ENCODE data around the gene RNASEH2B.
A peak's percentile ranks its signal among the peaks of the same experiment; 100 is the strongest.

RNASEH2B gene

GRCh38 chr13:51000061-51000460, 90.5 kb downstream of the RNASEH2B start:
- no peaks in the 10 kb centered on the region for H3K27me3 ChIP-seq (replicated peaks; ENCODE audit: control insufficient read depth, insufficient read depth, low read length)
- peaks cover 33% of the 10 kb centered on the region for H3K4me1 ChIP-seq (ENCODE audit: control insufficient read depth, insufficient read depth, low read length)
- no peaks in the 10 kb centered on the region for H3K9me3 ChIP-seq (ENCODE audit: control insufficient read depth, low read length)
- no peak for DNase-seq (ENCODE audit: low read depth)
- peak overlapping the region; percentile 26 for H3K9ac ChIP-seq (ENCODE audit: low read length)
- no peaks in the 10 kb centered on the region for H3K36me3 ChIP-seq (ENCODE audit: control insufficient read depth, insufficient read depth, low read length, severe bottlenecking)
- H3K4me3 ChIP-seq (ENCODE audit: low read length): peak overlapping the region; percentile 27

- H3K9ac ChIP-seq (ENCODE audit: low read length): peak overlapping the region; percentile 63
- peak overlapping the region; percentile 27 for H3K4me3 ChIP-seq (ENCODE audit: low read length)
- peaks cover 34% of the 10 kb centered on the region for H3K4me1 ChIP-seq (ENCODE audit: control insufficient read depth, insufficient read depth, low read length)
- H3K36me3 ChIP-seq (ENCODE audit: control insufficient read depth, insufficient read depth, low read length, severe bottlenecking): no peaks in the 10 kb centered on the region
- H3K27me3 ChIP-seq (replicated peaks; ENCODE audit: control insufficient read depth, insufficient read depth, low read length): no peaks in the 10 kb centered on the region
- no peaks in the 10 kb centered on the region for H3K9me3 ChIP-seq (ENCODE audit: control insufficient read depth, low read length)
- DNase-seq (ENCODE audit: low read depth): peak; percentile 33
Observed at GRCh38 chr13:51000571-51001260, 91.1 kb downstream of the RNASEH2B start.

- Histone ChIP-seq H3K4me1 (ENCODE audit: control insufficient read depth, insufficient read depth, low read length) (peaks cover 37% of the 10 kb centered on the region), H3K36me3 (ENCODE audit: control insufficient read depth, insufficient read depth, low read length, severe bottlenecking) (no peaks in the 10 kb centered on the region), H3K4me3 (ENCODE audit: low read length) (no peak overlapping the region), H3K9ac (ENCODE audit: low read length) (no peak overlapping the region), H3K27me3 (replicated peaks; ENCODE audit: control insufficient read depth, insufficient read depth, low read length) (no peaks in the 10 kb centered on the region), H3K9me3 (ENCODE audit: control insufficient read depth, low read length) (no peaks in the 10 kb centered on the region)
- no peak for DNase-seq (ENCODE audit: low read depth)
Observed at GRCh38 chr13:51001335-51001734, 91.7 kb downstream of the RNASEH2B start.

GRCh38 chr13:51002736-51003135, 93.1 kb downstream of the RNASEH2B start:
- Histone ChIP-seq H3K4me3 (ENCODE audit: low read length) (no peak overlapping the region), H3K9ac (ENCODE audit: low read length) (no peak overlapping the region), H3K27me3 (replicated peaks; ENCODE audit: control insufficient read depth, insufficient read depth, low read length) (no peaks in the 10 kb centered on the region), H3K9me3 (ENCODE audit: control insufficient read depth, low read length) (no peaks in the 10 kb centered on the region), H3K4me1 (ENCODE audit: control insufficient read depth, insufficient read depth, low read length) (peaks cover 51% of the 10 kb centered on the region), H3K36me3 (ENCODE audit: control insufficient read depth, insufficient read depth, low read length, severe bottlenecking) (no peaks in the 10 kb centered on the region)
- DNase-seq (ENCODE audit: low read depth): no peak

GRCh38 chr13:51003642-51004041, 94.1 kb downstream of the RNASEH2B start:
- Histone ChIP-seq H3K9me3 (ENCODE audit: control insufficient read depth, low read length) (no peaks in the 10 kb centered on the region), H3K9ac (ENCODE audit: low read length) (no peak overlapping the region), H3K36me3 (ENCODE audit: control insufficient read depth, insufficient read depth, low read length, severe bottlenecking) (no peaks in the 10 kb centered on the region), H3K4me3 (ENCODE audit: low read length) (no peak overlapping the region), H3K4me1 (ENCODE audit: control insufficient read depth, insufficient read depth, low read length) (peaks cover 51% of the 10 kb centered on the region), H3K27me3 (replicated peaks; ENCODE audit: control insufficient read depth, insufficient read depth, low read length) (no peaks in the 10 kb centered on the region)
- no peak for DNase-seq (ENCODE audit: low read depth)

- no peaks in the 10 kb centered on the region for H3K27me3 ChIP-seq (replicated peaks; ENCODE audit: control insufficient read depth, insufficient read depth, low read length)
Observed at GRCh38 chr13:51004111-51004865, 94.7 kb downstream of the RNASEH2B start.

GRCh38 chr13:51004918-51005460, 95.4 kb downstream of the RNASEH2B start:
- H3K36me3 ChIP-seq (ENCODE audit: control insufficient read depth, insufficient read depth, low read length, severe bottlenecking): no peaks in the 10 kb centered on the region
- H3K4me1 ChIP-seq (ENCODE audit: control insufficient read depth, insufficient read depth, low read length): peaks cover 49% of the 10 kb centered on the region
- H3K9ac ChIP-seq (ENCODE audit: low read length): peak overlapping the region; percentile 77
- DNase-seq (ENCODE audit: low read depth): no peak
- no peaks in the 10 kb centered on the region for H3K27me3 ChIP-seq (replicated peaks; ENCODE audit: control insufficient read depth, insufficient read depth, low read length)
- H3K4me3 ChIP-seq (ENCODE audit: low read length): no peak overlapping the region
- no peaks in the 10 kb centered on the region for H3K9me3 ChIP-seq (ENCODE audit: control insufficient read depth, low read length)

More at GRCh38 chr13:51004111-51004865, 94.7 kb downstream of the RNASEH2B start:
- H3K9me3 ChIP-seq (ENCODE audit: control insufficient read depth, low read length): no peaks in the 10 kb centered on the region
- H3K36me3 ChIP-seq (ENCODE audit: control insufficient read depth, insufficient read depth, low read length, severe bottlenecking): no peaks in the 10 kb centered on the region
- DNase-seq (ENCODE audit: low read depth): no peak
- H3K4me3 ChIP-seq (ENCODE audit: low read length): no peak overlapping the region
- H3K4me1 ChIP-seq (ENCODE audit: control insufficient read depth, insufficient read depth, low read length): peaks cover 51% of the 10 kb centered on the region
- H3K9ac ChIP-seq (ENCODE audit: low read length): no peak overlapping the region

GRCh38 chr13:51005566-51005965, 96.0 kb downstream of the RNASEH2B start:
- no peak for DNase-seq (ENCODE audit: low read depth)
- no peaks in the 10 kb centered on the region for H3K27me3 ChIP-seq (replicated peaks; ENCODE audit: control insufficient read depth, insufficient read depth, low read length)
- H3K4me3 ChIP-seq (ENCODE audit: low read length): peak overlapping the region; percentile 18
- H3K9ac ChIP-seq (ENCODE audit: low read length): peak overlapping the region; percentile 77
- H3K4me1 ChIP-seq (ENCODE audit: control insufficient read depth, insufficient read depth, low read length): peaks cover 43% of the 10 kb centered on the region
- H3K9me3 ChIP-seq (ENCODE audit: control insufficient read depth, low read length): no peaks in the 10 kb centered on the region
- H3K36me3 ChIP-seq (ENCODE audit: control insufficient read depth, insufficient read depth, low read length, severe bottlenecking): no peaks in the 10 kb centered on the region

Data from adipocyte (in vitro differentiated cells).